Subcutaneous preadipocyte (primary cell): ENCODE data around the gene DMTF1. TPM values are rescaled to one million over a fixed set of nuclear protein-coding genes. Genes with fewer than 3 reads are reported as not detected.

ENCODE experiments used
- small RNA-seq: library from RNA; depleted of rRNA; stranded (forward); fragments of <200 nt; gene quantifications from one replicate; pipeline ENCODE3, GENCODE V24; 2012
- total RNA-seq: library from RNA; depleted of rRNA; stranded (reverse); fragments of >200 nt; gene quantifications from 2 replicates; pipeline ENCODE4 v1.2.3, GENCODE V29; 2012

The DMTF1 gene
- total RNA-seq, result 66.1 and 85.6 TPM in 2 replicates

GRCh38 chr7:87152112-87152896 lies at the start of gene DMTF1:
Gene DMTF1 (plus strand): TSS chr7:87152453. CDS start chr7:87164942, 12,489 bp downstream.

GRCh38 chr7:87219545-87220025 lies 67.3 kb downstream of the DMTF1 start, which contains the start of gene TMEM243:
Gene TMEM243 (minus strand): TSS chr7:87219732. CDS start chr7:87219503, 229 bp downstream.

Small RNA genes lying within 50 kb of the gene (small RNA-seq; reads per million reads assigned to genes)
- gene RF00019, result not detected
- not detected for gene RF02271

Other genes starting within 250 kb of the DMTF1 start
- 2.2 and 3.3 TPM in 2 replicates for gene ELAPOR2, start 92.8 kb upstream of the DMTF1 start, total RNA-seq
- 33.4 and 33.8 TPM in 2 replicates for gene TMEM243, start 67.3 kb downstream of the DMTF1 start, total RNA-seq
- 7.6 and 12.5 TPM in 2 replicates for gene CROT, start 193.2 kb downstream of the DMTF1 start, total RNA-seq